Suprapubic skin (tissue), 4 donors: ENCODE results near the gene FOXN1. TPM values are rescaled to one million over a fixed set of nuclear protein-coding genes. Genes with fewer than 3 reads are reported as not detected.
A peak's percentile ranks its signal among the peaks of the same experiment; 100 is the strongest.

Experiments
- DNase-seq, 2 donors: peaks; one replicate each; pipeline ENCODE4 v3.0.0-alpha.2; 2019; ENCODE audit warnings: low spot score in 2 of 2
- H3K27ac ChIP-seq: fragments of 200-600 bp; sonication (generic); one replicate; pipeline ENCODE4 v1.5.1; 2019
- H3K27me3 ChIP-seq: fragments of 200-600 bp; sonication (generic); one replicate; pipeline ENCODE4 v1.5.1; 2019
- H3K36me3 ChIP-seq: fragments of 200-600 bp; sonication (generic); one replicate; pipeline ENCODE4 v1.5.1; 2019
- H3K4me1 ChIP-seq: fragments of 200-600 bp; sonication (generic); one replicate; pipeline ENCODE4 v1.5.1; 2019
- H3K4me3 ChIP-seq: fragments of 200-600 bp; sonication (generic); one replicate; pipeline ENCODE4 v1.5.1; 2019; ENCODE audit warnings: mild to moderate bottlenecking
- H3K9me3 ChIP-seq: fragments of 200-600 bp; sonication (generic); one replicate; pipeline ENCODE4 v1.5.1; 2019
- CTCF ChIP-seq, 2 donors: fragments of 200-600 bp in 1 of 2; fragments of 450-650 bp in 1 of 2; sonication (generic) in 1 of 2; IDR thresholded peaks; one replicate each; pipeline ENCODE4 v1.5.1; 2016 to 2019; ENCODE audit warnings: antibody characterized with exemption in 2 of 2, mild to moderate bottlenecking in 1 of 2, moderate library complexity in 1 of 2
- EP300 ChIP-seq: sonication (generic); formaldehyde crosslinking; IDR thresholded peaks from one replicate; pipeline ENCODE4 v1.6.1; 2017; ENCODE audit warnings: antibody characterized with exemption
- POLR2A ChIP-seq, 2 donors: fragments of 450-650 bp; IDR thresholded peaks; one replicate each; pipeline ENCODE4 v1.6.1; 2017; ENCODE audit warnings: antibody characterized with exemption in 2 of 2, mild to moderate bottlenecking in 2 of 2, moderate library complexity in 2 of 2
- POLR2AphosphoS5 ChIP-seq, 3 donors: sonication (generic); formaldehyde crosslinking; IDR thresholded peaks; one replicate each; pipeline ENCODE4 v1.6.1; 2017; ENCODE audit warnings: antibody characterized with exemption in 3 of 3
- WGBS: methylation state at CpG from one replicate; pipeline ENCODE4 v1.1.5; 2018; 5-methylcytosine and 5-hydroxymethylcytosine counted together
- total RNA-seq, 4 donors: library from RNA; depleted of rRNA; stranded (reverse); fragments of >200 nt; gene quantifications; one replicate each; pipeline ENCODE4 v1.1.0, GENCODE V29; 2016

Gene FOXN1
- total RNA-seq, 4 donors from 2014 or later: 37.4 to 48.3 (median 38.3) TPM

GRCh38 chr17:28499684-28500357 lies 6.3 kb upstream of the FOXN1 start:
- no peak overlapping the region for H3K4me3 ChIP-seq
- 62% methylated on average over 7 of the region's 9 CpGs for WGBS
- TF ChIP-seq POLR2A (IDR thresholded peaks at IDR 0.05) (no peak), EP300 (no peak), CTCF (IDR thresholded peaks at IDR 0.05) (no peak), POLR2AphosphoS5 (IDR thresholded peaks at IDR 0.05) (no peak)
- H3K27me3 ChIP-seq: peaks cover 2% of the 10 kb centered on the region
- no peaks in the 10 kb centered on the region for H3K36me3 ChIP-seq
- H3K27ac ChIP-seq: peak overlapping the region; percentile 2
- H3K9me3 ChIP-seq: no peaks in the 10 kb centered on the region
- no peak for DNase-seq
- peaks cover 63% of the 10 kb centered on the region for H3K4me1 ChIP-seq

GRCh38 chr17:28500712-28501379 lies 5.3 kb upstream of the FOXN1 start:
- DNase-seq: no peak
- Histone ChIP-seq H3K9me3 (no peaks in the 10 kb centered on the region), H3K4me1 (peaks cover 72% of the 10 kb centered on the region), H3K4me3 (no peak overlapping the region), H3K27ac (peak overlapping the region; percentile 2), H3K36me3 (no peaks in the 10 kb centered on the region), H3K27me3 (peaks cover 6% of the 10 kb centered on the region)
- WGBS: 52% methylated on average over 12 of the region's 13 CpGs
- TF ChIP-seq CTCF (IDR thresholded peaks at IDR 0.05) (no peak), EP300 (no peak), POLR2A (IDR thresholded peaks at IDR 0.05) (no peak), POLR2AphosphoS5 (IDR thresholded peaks at IDR 0.05) (no peak)

- Histone ChIP-seq H3K9me3 (no peaks in the 10 kb centered on the region), H3K36me3 (no peaks in the 10 kb centered on the region), H3K27me3 (peaks cover 6% of the 10 kb centered on the region), H3K4me1 (peaks cover 65% of the 10 kb centered on the region), H3K27ac (peak overlapping the region; percentile 2), H3K4me3 (no peak overlapping the region)
- no peak for TF ChIP-seq POLR2A (IDR thresholded peaks at IDR 0.05)
- no peak for TF ChIP-seq EP300
- TF ChIP-seq POLR2AphosphoS5 (IDR thresholded peaks at IDR 0.05): no peak
- no peak for TF ChIP-seq CTCF (IDR thresholded peaks at IDR 0.05)
- 62% methylated on average over 3 of the region's 3 CpGs for WGBS
- no peak for DNase-seq
Observed at GRCh38 chr17:28501421-28502284, 4.5 kb upstream of the FOXN1 start.

GRCh38 chr17:28503420-28503819 lies 2.7 kb upstream of the FOXN1 start:
- Histone ChIP-seq H3K27me3 (peaks cover 12% of the 10 kb centered on the region), H3K4me1 (peaks cover 62% of the 10 kb centered on the region), H3K4me3 (no peak overlapping the region), H3K36me3 (no peaks in the 10 kb centered on the region), H3K27ac (no peak overlapping the region), H3K9me3 (no peaks in the 10 kb centered on the region)
- DNase-seq: no peak
- WGBS: 67% methylated on average over 3 of the region's 3 CpGs
- TF ChIP-seq CTCF (IDR thresholded peaks at IDR 0.05) (no peak), POLR2AphosphoS5 (IDR thresholded peaks at IDR 0.05) (no peak), POLR2A (IDR thresholded peaks at IDR 0.05) (no peak), EP300 (no peak)
